Epithelial cell of umbilical artery (primary cell): ENCODE data around the gene ERVK3-1. TPM values are rescaled to one million over a fixed set of nuclear protein-coding genes. Genes with fewer than 3 reads are reported as not detected.

ENCODE experiments used
- total RNA-seq: library from RNA; depleted of rRNA; stranded (reverse); fragments of >200 nt; gene quantifications from 2 replicates; pipeline ENCODE4 v1.2.3, GENCODE V29; 2014

The ERVK3-1 gene
- total RNA-seq = 21.4 and 31.2 TPM in 2 replicates

GRCh38 chr19:58305065-58305931 is at the start of gene ERVK3-1:
Gene ERVK3-1, plus strand, starts transcription at chr19:58305377. Its CDS starts 6,792 bp downstream, at chr19:58312169.

GRCh38 chr19:58278541-58279041 is 26.6 kb upstream of the ERVK3-1 start, which contains the start of gene ZNF8:
Gene ZNF8, plus strand, starts transcription at chr19:58278955. Its CDS starts 127 bp downstream, at chr19:58279082.

DNA sequence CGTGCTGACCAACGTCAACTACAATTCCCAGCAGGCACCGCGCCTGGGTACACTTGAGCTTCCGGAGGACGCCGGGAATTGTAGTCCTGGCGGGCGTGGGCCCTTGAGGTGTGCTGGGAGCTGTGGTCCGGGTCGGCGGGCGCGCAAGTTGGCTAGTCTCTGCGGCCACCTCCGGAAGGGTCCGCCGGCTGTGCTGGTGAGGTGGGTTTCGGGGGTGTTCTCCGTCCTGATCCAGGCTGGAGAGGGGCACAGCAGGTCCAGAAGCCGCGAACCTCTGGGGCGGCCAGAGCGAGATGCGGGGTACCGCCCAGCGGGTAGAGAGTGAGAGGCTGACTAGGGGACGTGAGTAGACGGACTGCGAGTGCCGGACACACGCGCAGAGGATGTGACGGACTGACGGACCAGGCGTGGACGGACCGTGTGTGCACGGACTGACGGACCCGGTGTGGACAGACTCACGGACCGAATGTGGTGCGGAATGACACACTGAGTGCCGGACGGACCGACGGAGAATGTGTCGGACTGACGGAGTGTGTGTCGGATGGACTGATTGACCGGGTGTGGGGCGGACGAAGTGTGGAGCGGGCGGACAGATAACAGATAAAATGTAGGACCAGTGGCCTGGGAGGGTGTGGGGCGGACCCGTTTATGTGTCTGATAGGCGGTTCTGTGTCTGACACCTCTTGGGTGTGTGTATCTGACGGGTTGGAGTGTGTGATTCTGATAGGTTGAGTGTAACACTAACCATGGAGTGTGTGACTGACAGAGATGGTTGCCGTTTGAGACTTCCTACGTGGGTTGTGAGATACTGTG is 21.9 kb downstream of the ERVK3-1 start, which contains the start of gene ZSCAN22:
TSS of gene ZSCAN22 (plus strand) at position 81 of the 813 bp plus-strand sequence. CDS start 7,809 bp downstream, outside the sequence.

GRCh38 chr19:58352760-58353671 is 47.8 kb downstream of the ERVK3-1 start, which contains the start of gene A1BG:
Gene A1BG, minus strand, starts transcription at chr19:58353492. Its CDS starts 55 bp downstream, at chr19:58353437.

GRCh38 chr19:58362272-58362994 is 57.3 kb downstream of the ERVK3-1 start, which contains the start of gene ZNF497:
Gene ZNF497, minus strand, starts transcription at chr19:58362751. Its CDS starts 5,116 bp downstream, at chr19:58357635.

Other genes with a start within 250 kb of the ERVK3-1 start
- 0.30 and 0.32 TPM in 2 replicates for gene ZNF135, start 246.1 kb upstream of the ERVK3-1 start, total RNA-seq
- gene ZSCAN18, start 207.1 kb upstream of the ERVK3-1 start, total RNA-seq = 11.7 TPM in 2 replicates
- 8.4 and 9.4 TPM in 2 replicates for gene ZNF329, start 154.6 kb upstream of the ERVK3-1 start, total RNA-seq
- gene ZNF274, start 122.3 kb upstream of the ERVK3-1 start, total RNA-seq = 15.3 and 19.2 TPM in 2 replicates
- gene ZNF544, start 76.5 kb upstream of the ERVK3-1 start, total RNA-seq = 58.1 and 95.7 TPM in 2 replicates
- gene ZNF8, start 26.4 kb upstream of the ERVK3-1 start, total RNA-seq = 3.3 and 3.6 TPM in 2 replicates
- 2.1 and 2.3 TPM in 2 replicates for gene ZSCAN22, start 21.6 kb downstream of the ERVK3-1 start, total RNA-seq
- 3.6 and 6.2 TPM in 2 replicates for gene A1BG, start 48.1 kb downstream of the ERVK3-1 start, total RNA-seq
- gene ZNF497, start 57.4 kb downstream of the ERVK3-1 start, total RNA-seq = 0.65 and 1.4 TPM in 2 replicates
- 1.2 and 2.9 TPM in 2 replicates for gene ZNF837, start 75.7 kb downstream of the ERVK3-1 start, total RNA-seq
- 1,884 and 2,690 TPM in 2 replicates for gene RPS5, start 81.9 kb downstream of the ERVK3-1 start, total RNA-seq
- not detected in 2 replicates for gene RNF225, start 90.3 kb downstream of the ERVK3-1 start, total RNA-seq
- 10.8 and 15.3 TPM in 2 replicates for gene ZNF584, start 103.3 kb downstream of the ERVK3-1 start, total RNA-seq
- 5.5 and 7.8 TPM in 2 replicates for gene ZNF132, start 134.8 kb downstream of the ERVK3-1 start, total RNA-seq
- 6.8 and 9.4 TPM in 2 replicates for gene ZNF324B, start 146.2 kb downstream of the ERVK3-1 start, total RNA-seq
- gene ZNF324, start 161.7 kb downstream of the ERVK3-1 start, total RNA-seq = 11.4 and 13.7 TPM in 2 replicates
- 4.3 and 4.9 TPM in 2 replicates for gene ZNF446, start 171.0 kb downstream of the ERVK3-1 start, total RNA-seq
- 5.3 and 5.5 TPM in 2 replicates for gene SLC27A5, start 206.6 kb downstream of the ERVK3-1 start, total RNA-seq
- gene ZBTB45, start 214.4 kb downstream of the ERVK3-1 start, total RNA-seq = 5.2 and 5.9 TPM in 2 replicates
- 286 and 350 TPM in 2 replicates for gene TRIM28, start 238.7 kb downstream of the ERVK3-1 start, total RNA-seq
- 98.6 and 119 TPM in 2 replicates for gene CHMP2A, start 249.7 kb downstream of the ERVK3-1 start, total RNA-seq